GM12892 (cell line): Measurements from ENCODE around the gene TMEM238.

Experiments used
- DNase-seq: peaks from one replicate; pipeline ENCODE4 v3.0.0; 2011; ENCODE audit not compliant: insufficient read length
- FAIRE-seq: peaks from 2 replicates; lab custom pipeline; 2011; peaks lifted over from hg19 to GRCh38; lab: Jason Lieb, UNC
- POLR2A ChIP-seq: IDR thresholded peaks from 2 replicates; pipeline ENCODE4 v1.6.1; 2011; ENCODE audit warnings: low read depth, low read length, control low read depth
- POLR2AphosphoS5 ChIP-seq: IDR thresholded peaks from 2 replicates; pipeline ENCODE4 v1.6.1; 2011; ENCODE audit warnings: low read depth, low read length, control low read depth
- TAF1 ChIP-seq: IDR thresholded peaks from 2 replicates; pipeline ENCODE4 v1.6.1; 2011; ENCODE audit warnings: low read depth, mild to moderate bottlenecking, control low read depth, low read length, borderline replicate concordance

TMEM238 gene

GRCh38 chr19:55398200-55398925 is 14.3 kb upstream of the TMEM238 start:
- FAIRE-seq (peak; percentile 88), DNase-seq (no peak)
- TF ChIP-seq TAF1: no peak
- no peak for TF ChIP-seq POLR2AphosphoS5
- no peak for TF ChIP-seq POLR2A

GRCh38 chr19:55392820-55393761 is 9.0 kb upstream of the TMEM238 start:
- FAIRE-seq (no peak), DNase-seq (no peak)
- no peak for TF ChIP-seq TAF1
- TF ChIP-seq POLR2AphosphoS5: no peak

- TF ChIP-seq POLR2AphosphoS5 (no peak), POLR2A (0 out of 2 replicates have a peak, but pooled peaks have one; percentile 1)
Measured at GRCh38 chr19:55391702-55392615, 7.9 kb upstream of the TMEM238 start.

GRCh38 chr19:55391191-55391670 is 7.1 kb upstream of the TMEM238 start:
- peak; percentile 71 for TF ChIP-seq POLR2AphosphoS5
- TF ChIP-seq POLR2A: 0 out of 2 replicates have a peak, but pooled peaks have one; percentile 24
- TF ChIP-seq TAF1: no peak
- DNase-seq (no peak), FAIRE-seq (no peak)

More at GRCh38 chr19:55391702-55392615, 7.9 kb upstream of the TMEM238 start:
- no peak for DNase-seq
- no peak for FAIRE-seq

- DNase-seq (no peak), FAIRE-seq (no peak)
- no peak for TF ChIP-seq TAF1
- peak; percentile 53 for TF ChIP-seq POLR2A
- TF ChIP-seq POLR2AphosphoS5: no peak; the same call in 1 of the 2 replicates
Measured at GRCh38 chr19:55390461-55390880, 6.4 kb upstream of the TMEM238 start.

GRCh38 chr19:55389386-55390317 is 5.6 kb upstream of the TMEM238 start:
- DNase-seq: no peak
- TF ChIP-seq POLR2AphosphoS5 (peak; percentile 55), POLR2A (no peak; the same call in none of the 2 replicates), TAF1 (no peak)
- FAIRE-seq: no peak

GRCh38 chr19:55387736-55388497 is 3.8 kb upstream of the TMEM238 start:
- no peak for FAIRE-seq

GRCh38 chr19:55386493-55386971 is 2.4 kb upstream of the TMEM238 start:
- no peak for DNase-seq
- TF ChIP-seq TAF1 (no peak), POLR2AphosphoS5 (no peak), POLR2A (no peak)
- FAIRE-seq: no peak

More at GRCh38 chr19:55387736-55388497, 3.8 kb upstream of the TMEM238 start:
- TF ChIP-seq TAF1 (no peak), POLR2A (no peak), POLR2AphosphoS5 (no peak)
- no peak for DNase-seq
